HG03521 (cell line): ENCODE data around the gene RIC1.
"Not testable (repeated sequence)": the region's sequence is repeated elsewhere in the genome, so short reads cannot be mapped to it uniquely, and the experiment has no call there.

Source experiments
- ATAC-seq: cut with Tn5 transposase; IDR thresholded peaks from one replicate; pipeline ENCODE4 v1.9.1; 2021; ENCODE audit warnings: mild to moderate bottlenecking, moderate library complexity; ENCODE audit not compliant: unreplicated experiment

The RIC1 gene

GRCh38 chr9:5662804-5663203 is 33.9 kb downstream of the RIC1 start:
- ATAC-seq = not testable (repeated sequence)

- no peak for ATAC-seq
These were observed 36.2 kb downstream of the RIC1 start for GRCh38 chr9:5665059-5665458.

- no peak for ATAC-seq
These were observed 38.5 kb downstream of the RIC1 start for GRCh38 chr9:5667391-5667790.

GRCh38 chr9:5670079-5670478 is 41.2 kb downstream of the RIC1 start:
- ATAC-seq = no peak

- no peak for ATAC-seq
These were observed 42.9 kb downstream of the RIC1 start for GRCh38 chr9:5671711-5672353.

- ATAC-seq = not testable (repeated sequence)
These were observed 46.1 kb downstream of the RIC1 start for GRCh38 chr9:5675046-5675445.

- ATAC-seq = not testable (repeated sequence)
These were observed 54.7 kb downstream of the RIC1 start for GRCh38 chr9:5683591-5683990.

GRCh38 chr9:5684101-5684500 is 55.2 kb downstream of the RIC1 start:
- ATAC-seq = no peak

- no peak for ATAC-seq
These were observed 59.2 kb downstream of the RIC1 start for GRCh38 chr9:5688109-5688508.

GRCh38 chr9:5690278-5690677 is 61.4 kb downstream of the RIC1 start:
- no peak for ATAC-seq

- no peak for ATAC-seq
These were observed 67.0 kb downstream of the RIC1 start for GRCh38 chr9:5695860-5696259.

- no peak for ATAC-seq
These were observed 68.0 kb downstream of the RIC1 start for GRCh38 chr9:5696884-5697283.

GRCh38 chr9:5698004-5698403 is 69.1 kb downstream of the RIC1 start:
- ATAC-seq = no peak

GRCh38 chr9:5698810-5699556 is 70.1 kb downstream of the RIC1 start:
- ATAC-seq = no peak

- ATAC-seq = no peak
These were observed 79.5 kb downstream of the RIC1 start for GRCh38 chr9:5708414-5708813.

GRCh38 chr9:5712651-5713390 is 83.9 kb downstream of the RIC1 start:
- no peak for ATAC-seq

- ATAC-seq = no peak
These were observed 85.8 kb downstream of the RIC1 start for GRCh38 chr9:5714501-5715401.

GRCh38 chr9:5715548-5716127 is 86.7 kb downstream of the RIC1 start:
- no peak for ATAC-seq

- ATAC-seq = not testable (repeated sequence)
These were observed 88.5 kb downstream of the RIC1 start for GRCh38 chr9:5717434-5717833.

GRCh38 chr9:5718296-5719032 is 89.6 kb downstream of the RIC1 start:
- no peak for ATAC-seq
